Measurements from ENCODE around the gene SHROOM4. TPM values are rescaled to one million over a fixed set of nuclear protein-coding genes. Genes with fewer than 3 reads are reported as not detected.

Gene SHROOM4
- total RNA-seq, 1 experiment from 2014 or later = 7.1 TPM

DNA sequence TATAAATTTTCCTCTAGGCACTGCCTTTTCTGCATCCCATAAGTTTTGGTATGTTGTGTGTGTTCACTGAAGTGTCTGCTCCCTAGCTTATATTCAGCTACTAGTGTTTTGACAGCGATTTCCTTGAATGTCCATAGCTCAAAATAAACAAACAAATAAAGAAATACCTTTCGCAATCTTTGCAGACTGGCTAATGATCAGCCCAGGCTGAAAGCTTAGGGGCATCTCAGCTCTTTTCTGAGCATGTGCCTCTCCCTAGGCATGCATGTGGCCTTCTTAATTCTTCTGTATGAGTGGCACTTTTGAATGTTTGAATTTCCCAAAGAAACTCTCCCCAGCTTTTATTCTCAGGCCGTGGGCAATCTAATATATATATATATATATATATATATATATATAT lies 44.6 kb upstream of the SHROOM4 start:
- ChIA-PET CTCF (no interaction called here), POLR2A (no interaction called here)
- Mint-ChIP-seq H3K4me3 (no peak overlapping the region), H3K4me1 (no peaks in the 10 kb centered on the region), H3K36me3 (no peaks in the 10 kb centered on the region), H3K27me3 (ENCODE audit: low read depth) (no peaks in the 10 kb centered on the region), H3K27ac (no peak overlapping the region), H3K9me3 (no peaks in the 10 kb centered on the region)
- no peak for TF ChIP-seq ZNF263 (CRISPR knock-in tag; IDR thresholded peaks at IDR 0.05; ENCODE audit: low read depth)
- no peak for TF ChIP-seq NFE2L1 (CRISPR knock-in tag; IDR thresholded peaks at IDR 0.05)
- no peak for TF ChIP-seq NFYB (CRISPR knock-in tag; conservative IDR thresholded peaks at IDR 0.05; ENCODE audit: low read depth)
- no peak for TF ChIP-seq OVOL2 (CRISPR knock-in tag; IDR thresholded peaks at IDR 0.05; ENCODE audit: borderline replicate concordance)
- no peak for TF ChIP-seq FOXJ3 (CRISPR knock-in tag; IDR thresholded peaks at IDR 0.05; ENCODE audit: borderline replicate concordance)
- ATAC-seq = no peak
- no peak for DNase-seq (ENCODE audit: low spot score)

DNA sequence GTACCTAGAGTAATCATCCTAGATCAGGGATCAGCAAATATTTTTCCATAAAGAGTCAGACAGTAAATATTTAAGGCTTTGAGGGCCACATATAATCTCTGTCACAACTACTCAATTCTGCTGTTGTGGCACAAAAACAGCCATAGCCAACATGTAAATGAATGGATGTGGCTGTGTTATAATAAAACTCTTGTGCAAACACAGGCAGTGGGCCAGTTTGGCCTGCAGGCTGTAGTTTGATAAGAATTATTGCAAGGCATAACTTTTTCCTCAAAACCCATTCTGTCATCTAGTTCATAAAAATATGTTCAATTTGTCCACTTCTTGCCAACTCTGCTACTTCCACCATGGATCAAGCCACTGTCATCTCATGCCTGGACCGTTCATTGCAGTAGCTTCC lies 39.4 kb upstream of the SHROOM4 start:
- POLR2A ChIA-PET = no interaction called here
- H3K27ac Mint-ChIP-seq = no peak overlapping the region
- no peaks in the 10 kb centered on the region for H3K36me3 Mint-ChIP-seq
- ATAC-seq (no peak), DNase-seq (ENCODE audit: low spot score) (no peak)
- no peaks in the 10 kb centered on the region for H3K4me1 Mint-ChIP-seq
- CTCF ChIA-PET = no interaction called here
- H3K27me3 Mint-ChIP-seq (ENCODE audit: low read depth) = no peaks in the 10 kb centered on the region
- H3K9me3 Mint-ChIP-seq = 0 out of 2 replicates have a peak, but pooled peaks cover 5% of the 10 kb centered on the region
- TF ChIP-seq, protein P1, sequence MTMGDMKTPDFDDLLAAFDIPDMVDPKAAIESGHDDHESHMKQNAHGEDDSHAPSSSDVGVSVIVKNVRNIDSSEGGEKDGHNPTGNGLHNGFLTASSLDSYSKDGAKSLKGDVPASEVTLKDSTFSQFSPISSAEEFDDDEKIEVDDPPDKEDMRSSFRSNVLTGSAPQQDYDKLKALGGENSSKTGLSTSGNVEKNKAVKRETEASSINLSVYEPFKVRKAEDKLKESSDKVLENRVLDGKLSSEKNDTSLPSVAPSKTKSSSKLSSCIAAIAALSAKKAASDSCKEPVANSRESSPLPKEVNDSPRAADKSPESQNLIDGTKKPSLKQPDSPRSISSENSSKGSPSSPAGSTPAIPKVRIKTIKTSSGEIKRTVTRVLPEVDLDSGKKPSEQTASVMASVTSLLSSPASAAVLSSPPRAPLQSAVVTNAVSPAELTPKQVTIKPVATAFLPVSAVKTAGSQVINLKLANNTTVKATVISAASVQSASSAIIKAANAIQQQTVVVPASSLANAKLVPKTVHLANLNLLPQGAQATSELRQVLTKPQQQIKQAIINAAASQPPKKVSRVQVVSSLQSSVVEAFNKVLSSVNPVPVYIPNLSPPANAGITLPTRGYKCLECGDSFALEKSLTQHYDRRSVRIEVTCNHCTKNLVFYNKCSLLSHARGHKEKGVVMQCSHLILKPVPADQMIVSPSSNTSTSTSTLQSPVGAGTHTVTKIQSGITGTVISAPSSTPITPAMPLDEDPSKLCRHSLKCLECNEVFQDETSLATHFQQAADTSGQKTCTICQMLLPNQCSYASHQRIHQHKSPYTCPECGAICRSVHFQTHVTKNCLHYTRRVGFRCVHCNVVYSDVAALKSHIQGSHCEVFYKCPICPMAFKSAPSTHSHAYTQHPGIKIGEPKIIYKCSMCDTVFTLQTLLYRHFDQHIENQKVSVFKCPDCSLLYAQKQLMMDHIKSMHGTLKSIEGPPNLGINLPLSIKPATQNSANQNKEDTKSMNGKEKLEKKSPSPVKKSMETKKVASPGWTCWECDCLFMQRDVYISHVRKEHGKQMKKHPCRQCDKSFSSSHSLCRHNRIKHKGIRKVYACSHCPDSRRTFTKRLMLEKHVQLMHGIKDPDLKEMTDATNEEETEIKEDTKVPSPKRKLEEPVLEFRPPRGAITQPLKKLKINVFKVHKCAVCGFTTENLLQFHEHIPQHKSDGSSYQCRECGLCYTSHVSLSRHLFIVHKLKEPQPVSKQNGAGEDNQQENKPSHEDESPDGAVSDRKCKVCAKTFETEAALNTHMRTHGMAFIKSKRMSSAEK (CRISPR knock-in tag; IDR thresholded peaks at IDR 0.05; ENCODE audit: borderline replicate concordance) = no peak
- TF ChIP-seq ZNF121 (CRISPR knock-in tag; IDR thresholded peaks at IDR 0.05) (no peak), NR2C2 (CRISPR knock-in tag; IDR thresholded peaks at IDR 0.05) (no peak), ZNF416 (CRISPR knock-in tag; IDR thresholded peaks at IDR 0.05) (no peak), ATF1 (CRISPR knock-in tag; IDR thresholded peaks at IDR 0.05) (no peak)
- TF ChIP-seq, protein P2, sequence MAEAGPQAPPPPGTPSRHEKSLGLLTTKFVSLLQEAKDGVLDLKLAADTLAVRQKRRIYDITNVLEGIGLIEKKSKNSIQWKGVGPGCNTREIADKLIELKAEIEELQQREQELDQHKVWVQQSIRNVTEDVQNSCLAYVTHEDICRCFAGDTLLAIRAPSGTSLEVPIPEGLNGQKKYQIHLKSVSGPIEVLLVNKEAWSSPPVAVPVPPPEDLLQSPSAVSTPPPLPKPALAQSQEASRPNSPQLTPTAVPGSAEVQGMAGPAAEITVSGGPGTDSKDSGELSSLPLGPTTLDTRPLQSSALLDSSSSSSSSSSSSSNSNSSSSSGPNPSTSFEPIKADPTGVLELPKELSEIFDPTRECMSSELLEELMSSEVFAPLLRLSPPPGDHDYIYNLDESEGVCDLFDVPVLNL (CRISPR knock-in tag; IDR thresholded peaks at IDR 0.05; ENCODE audit: borderline replicate concordance, low read depth) = no peak
- TF ChIP-seq, protein P3, sequence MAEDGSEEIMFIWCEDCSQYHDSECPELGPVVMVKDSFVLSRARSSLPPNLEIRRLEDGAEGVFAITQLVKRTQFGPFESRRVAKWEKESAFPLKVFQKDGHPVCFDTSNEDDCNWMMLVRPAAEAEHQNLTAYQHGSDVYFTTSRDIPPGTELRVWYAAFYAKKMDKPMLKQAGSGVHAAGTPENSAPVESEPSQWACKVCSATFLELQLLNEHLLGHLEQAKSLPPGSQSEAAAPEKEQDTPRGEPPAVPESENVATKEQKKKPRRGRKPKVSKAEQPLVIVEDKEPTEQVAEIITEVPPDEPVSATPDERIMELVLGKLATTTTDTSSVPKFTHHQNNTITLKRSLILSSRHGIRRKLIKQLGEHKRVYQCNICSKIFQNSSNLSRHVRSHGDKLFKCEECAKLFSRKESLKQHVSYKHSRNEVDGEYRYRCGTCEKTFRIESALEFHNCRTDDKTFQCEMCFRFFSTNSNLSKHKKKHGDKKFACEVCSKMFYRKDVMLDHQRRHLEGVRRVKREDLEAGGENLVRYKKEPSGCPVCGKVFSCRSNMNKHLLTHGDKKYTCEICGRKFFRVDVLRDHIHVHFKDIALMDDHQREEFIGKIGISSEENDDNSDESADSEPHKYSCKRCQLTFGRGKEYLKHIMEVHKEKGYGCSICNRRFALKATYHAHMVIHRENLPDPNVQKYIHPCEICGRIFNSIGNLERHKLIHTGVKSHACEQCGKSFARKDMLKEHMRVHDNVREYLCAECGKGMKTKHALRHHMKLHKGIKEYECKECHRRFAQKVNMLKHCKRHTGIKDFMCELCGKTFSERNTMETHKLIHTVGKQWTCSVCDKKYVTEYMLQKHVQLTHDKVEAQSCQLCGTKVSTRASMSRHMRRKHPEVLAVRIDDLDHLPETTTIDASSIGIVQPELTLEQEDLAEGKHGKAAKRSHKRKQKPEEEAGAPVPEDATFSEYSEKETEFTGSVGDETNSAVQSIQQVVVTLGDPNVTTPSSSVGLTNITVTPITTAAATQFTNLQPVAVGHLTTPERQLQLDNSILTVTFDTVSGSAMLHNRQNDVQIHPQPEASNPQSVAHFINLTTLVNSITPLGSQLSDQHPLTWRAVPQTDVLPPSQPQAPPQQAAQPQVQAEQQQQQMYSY (CRISPR knock-in tag; IDR thresholded peaks at IDR 0.05) = no peak
- no peak overlapping the region for H3K4me3 Mint-ChIP-seq

DNA sequence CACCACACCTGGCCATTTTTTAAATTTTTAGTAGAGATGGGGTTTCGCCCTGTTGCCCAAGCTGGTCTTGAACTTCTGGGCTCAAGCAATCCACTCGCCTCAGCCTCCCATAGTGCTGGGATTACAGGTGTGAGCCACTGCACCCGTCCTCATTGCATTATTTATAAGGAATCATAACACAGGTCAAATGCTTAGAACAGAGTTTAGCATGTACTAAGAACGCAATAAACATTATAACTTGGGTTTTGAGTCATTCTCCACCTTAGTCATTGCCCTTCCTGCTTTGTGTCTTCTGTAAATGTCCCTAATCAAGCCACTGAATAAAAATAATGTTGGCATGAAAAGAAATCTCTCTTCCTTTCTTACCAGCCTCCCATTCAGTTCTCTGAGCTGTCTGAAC lies 38.5 kb upstream of the SHROOM4 start:
- ChIA-PET CTCF (no interaction called here), POLR2A (no interaction called here)
- H3K27me3 Mint-ChIP-seq (ENCODE audit: low read depth) = no peaks in the 10 kb centered on the region
- 0 out of 2 replicates have a peak, but pooled peaks cover 5% of the 10 kb centered on the region for H3K9me3 Mint-ChIP-seq
- ATAC-seq (no peak), DNase-seq (ENCODE audit: low spot score) (no peak)
- no peaks in the 10 kb centered on the region for H3K36me3 Mint-ChIP-seq
- no peak overlapping the region for H3K27ac Mint-ChIP-seq
- H3K4me3 Mint-ChIP-seq = no peak overlapping the region
- H3K4me1 Mint-ChIP-seq = no peaks in the 10 kb centered on the region
- TF ChIP-seq, protein P4, sequence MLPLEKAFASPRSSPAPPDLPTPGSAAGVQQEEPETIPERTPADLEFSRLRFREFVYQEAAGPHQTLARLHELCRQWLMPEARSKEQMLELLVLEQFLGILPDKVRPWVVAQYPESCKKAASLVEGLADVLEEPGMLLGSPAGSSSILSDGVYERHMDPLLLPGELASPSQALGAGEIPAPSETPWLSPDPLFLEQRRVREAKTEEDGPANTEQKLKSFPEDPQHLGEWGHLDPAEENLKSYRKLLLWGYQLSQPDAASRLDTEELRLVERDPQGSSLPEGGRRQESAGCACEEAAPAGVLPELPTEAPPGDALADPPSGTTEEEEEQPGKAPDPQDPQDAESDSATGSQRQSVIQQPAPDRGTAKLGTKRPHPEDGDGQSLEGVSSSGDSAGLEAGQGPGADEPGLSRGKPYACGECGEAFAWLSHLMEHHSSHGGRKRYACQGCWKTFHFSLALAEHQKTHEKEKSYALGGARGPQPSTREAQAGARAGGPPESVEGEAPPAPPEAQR (CRISPR knock-in tag; IDR thresholded peaks at IDR 0.05) = no peak
- TF ChIP-seq NR2C2 (CRISPR knock-in tag; IDR thresholded peaks at IDR 0.05) (no peak), GRHL2 (CRISPR knock-in tag; IDR thresholded peaks at IDR 0.05; ENCODE audit: insufficient replicate concordance, severe bottlenecking) (no peak), SP1 (CRISPR knock-in tag; conservative IDR thresholded peaks at IDR 0.05) (no peak), CBFB (CRISPR knock-in tag; IDR thresholded peaks at IDR 0.05; ENCODE audit: low read depth) (no peak), ELF4 (CRISPR knock-in tag; IDR thresholded peaks at IDR 0.05; ENCODE audit: low read depth) (no peak), TEAD1 (CRISPR knock-in tag; IDR thresholded peaks at IDR 0.05) (no peak), FOXJ3 (CRISPR knock-in tag; IDR thresholded peaks at IDR 0.05; ENCODE audit: borderline replicate concordance) (no peak)
- TF ChIP-seq, protein P5, sequence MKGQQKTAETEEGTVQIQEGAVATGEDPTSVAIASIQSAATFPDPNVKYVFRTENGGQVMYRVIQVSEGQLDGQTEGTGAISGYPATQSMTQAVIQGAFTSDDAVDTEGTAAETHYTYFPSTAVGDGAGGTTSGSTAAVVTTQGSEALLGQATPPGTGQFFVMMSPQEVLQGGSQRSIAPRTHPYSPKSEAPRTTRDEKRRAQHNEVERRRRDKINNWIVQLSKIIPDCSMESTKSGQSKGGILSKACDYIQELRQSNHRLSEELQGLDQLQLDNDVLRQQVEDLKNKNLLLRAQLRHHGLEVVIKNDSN (CRISPR knock-in tag; IDR thresholded peaks at IDR 0.05) = no peak

All from WTC11 (cell line).